Activated CD8-positive, alpha-beta T cell treated with anti-CD3 and anti-CD28 coated beads for 36 hours (primary cell): Measurements from ENCODE around the gene TMEM203. TPM values are rescaled to one million over a fixed set of nuclear protein-coding genes. Genes with fewer than 3 reads are reported as not detected.

Experiments used
- ATAC-seq: fragments of 200-7000 bp; cut with Tn5 transposase; one replicate; pipeline ENCODE4 v1.10.0; 2021; ENCODE audit warnings: mild to moderate bottlenecking, moderate library complexity
- CTCF ChIA-PET: fragments of 350-600 bp; sonication (Branson Sonifier 250); formaldehyde crosslinking; loops from one replicate; lab custom pipeline; 2021; ENCODE audit warnings: antibody characterized with exemption; lab: Charles Lee
- POLR2A ChIA-PET: fragments of 350-600 bp; sonication (Branson Sonifier 250); formaldehyde crosslinking; loops from one replicate; lab custom pipeline; 2021; ENCODE audit warnings: antibody characterized with exemption; lab: Charles Lee
- DNase-seq: peaks from one replicate; pipeline ENCODE4 v3.0.0-alpha.2; 2020
- H3K27ac Mint-ChIP-seq: one replicate; pipeline ENCODE4 v1.8.0; 2021; ENCODE audit warnings: mild to moderate bottlenecking, mixed read lengths
- H3K27me3 Mint-ChIP-seq: one replicate; pipeline ENCODE4 v1.8.0; 2021; ENCODE audit warnings: mixed read lengths
- H3K36me3 Mint-ChIP-seq: one replicate; pipeline ENCODE4 v1.8.0; 2021; ENCODE audit warnings: low read depth, mixed read lengths
- H3K4me1 Mint-ChIP-seq: one replicate; pipeline ENCODE4 v1.8.0; 2021; ENCODE audit warnings: low read depth, mixed read lengths
- H3K4me3 Mint-ChIP-seq: one replicate; pipeline ENCODE4 v1.8.0; 2021; ENCODE audit warnings: mild to moderate bottlenecking, moderate library complexity, mixed read lengths
- H3K9me3 Mint-ChIP-seq: one replicate; pipeline ENCODE4 v1.8.0; 2021; ENCODE audit warnings: mixed read lengths
- CTCF ChIP-seq: fragments of 200-600 bp; IDR thresholded peaks from one replicate; pipeline ENCODE4 v1.8.0; 2022; ENCODE audit warnings: antibody characterized with exemption, mild to moderate bottlenecking
- intact Hi-C: fragments of 100-400 bp; cut with micrococcal nuclease; formaldehyde crosslinking; loops from one replicate; pipeline ENCODE4 v1.10.0; 2022
- total RNA-seq, 2 experiments: library from RNA; stranded (reverse); gene quantifications; one replicate each; pipeline ENCODE4 v1.2.3, GENCODE V29; 2021

The TMEM203 gene
- total RNA-seq, 2 experiments from 2014 or later, result 29.4 to 29.9 TPM

DNA sequence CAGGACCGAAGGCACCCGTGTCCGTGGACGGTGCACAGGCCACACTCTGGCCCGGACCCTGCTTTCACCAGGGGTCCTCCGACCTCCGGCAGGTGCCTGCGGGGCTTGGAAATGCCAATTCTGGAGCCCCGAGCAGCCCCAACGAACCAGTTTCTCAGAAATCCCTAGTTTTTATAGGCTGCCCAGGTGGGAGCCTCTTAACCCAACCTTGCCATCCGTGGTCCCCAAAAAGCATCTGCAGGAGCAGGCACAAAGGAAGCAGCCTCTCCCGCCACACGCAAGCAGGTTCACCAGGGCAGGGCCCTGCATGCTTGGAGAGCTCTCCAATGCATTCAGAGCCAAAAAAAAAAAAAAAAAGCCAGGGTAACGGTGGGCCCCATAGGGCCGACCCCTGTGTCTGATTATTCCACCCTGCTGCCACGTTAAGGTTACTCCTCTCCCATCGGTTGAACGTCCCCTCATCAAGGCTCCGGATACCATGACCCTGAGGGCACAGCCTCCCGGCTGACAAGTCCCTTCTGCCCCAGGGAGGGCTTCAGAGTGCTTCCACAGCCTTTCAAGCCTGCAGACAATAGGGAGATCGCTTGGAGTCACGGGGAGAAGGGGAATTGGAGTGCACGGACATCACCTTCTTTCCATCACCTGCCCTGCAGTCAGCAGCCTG lies 4.1 kb downstream of the TMEM203 start:
- no peak for ATAC-seq
- ChIA-PET POLR2A (interaction anchor here (0.9 to 1.6 kb wide), 4 partner anchors 9 to 35 kb away, joined by 3 to 6 read pairs (median 3); partner anchors contain the start of genes ANAPC2 and SSNA1), CTCF (interaction anchor here (0.8 to 1.5 kb wide), 6 partner anchors 8 to 74 kb away, joined by 3 to 8 read pairs (median 4); partner anchors contain the start of genes ANAPC2 and SSNA1)
- Mint-ChIP-seq H3K9me3 (no peaks in the 10 kb centered on the region), H3K4me3 (peak overlapping the region; percentile 82), H3K36me3 (no peaks in the 10 kb centered on the region), H3K27ac (peak overlapping the region; percentile 77), H3K4me1 (peaks cover 22% of the 10 kb centered on the region), H3K27me3 (no peaks in the 10 kb centered on the region)
- intact Hi-C loops, result no loop called here
- DNase-seq, result no peak
- no peak for TF ChIP-seq CTCF

GRCh38 chr9:137200311-137201204 lies 4.9 kb downstream of the TMEM203 start, which contains the start of gene TPRN:
Gene TPRN, minus strand, starts transcription at chr9:137200741. Its CDS starts 30 bp downstream, at chr9:137200711.
- CTCF ChIA-PET, result interaction anchor here (0.5 to 1.3 kb wide), 9 partner anchors 9 to 165 kb away, joined by 3 to 8 read pairs (median 3); partner anchors contain the start of gene SSNA1
- intact Hi-C loops, result no loop called here
- no peaks in the 10 kb centered on the region for H3K36me3 Mint-ChIP-seq
- POLR2A ChIA-PET, result interaction anchor here (0.6 to 1.1 kb wide), 4 partner anchors 8 to 36 kb away, joined by 3 read pairs; partner anchors contain the start of genes ANAPC2 and SSNA1
- no peaks in the 10 kb centered on the region for H3K9me3 Mint-ChIP-seq
- peak within 1 kb of the TSS; percentile 82 for H3K4me3 Mint-ChIP-seq
- peaks cover 22% of the 10 kb centered on the region for H3K4me1 Mint-ChIP-seq
- H3K27me3 Mint-ChIP-seq, result no peaks in the 10 kb centered on the region
- TF ChIP-seq CTCF, result no peak
- DNase-seq (peak; percentile 99), ATAC-seq (peak; percentile 98)
- H3K27ac Mint-ChIP-seq, result peak within 1 kb of the TSS; percentile 77

DNA sequence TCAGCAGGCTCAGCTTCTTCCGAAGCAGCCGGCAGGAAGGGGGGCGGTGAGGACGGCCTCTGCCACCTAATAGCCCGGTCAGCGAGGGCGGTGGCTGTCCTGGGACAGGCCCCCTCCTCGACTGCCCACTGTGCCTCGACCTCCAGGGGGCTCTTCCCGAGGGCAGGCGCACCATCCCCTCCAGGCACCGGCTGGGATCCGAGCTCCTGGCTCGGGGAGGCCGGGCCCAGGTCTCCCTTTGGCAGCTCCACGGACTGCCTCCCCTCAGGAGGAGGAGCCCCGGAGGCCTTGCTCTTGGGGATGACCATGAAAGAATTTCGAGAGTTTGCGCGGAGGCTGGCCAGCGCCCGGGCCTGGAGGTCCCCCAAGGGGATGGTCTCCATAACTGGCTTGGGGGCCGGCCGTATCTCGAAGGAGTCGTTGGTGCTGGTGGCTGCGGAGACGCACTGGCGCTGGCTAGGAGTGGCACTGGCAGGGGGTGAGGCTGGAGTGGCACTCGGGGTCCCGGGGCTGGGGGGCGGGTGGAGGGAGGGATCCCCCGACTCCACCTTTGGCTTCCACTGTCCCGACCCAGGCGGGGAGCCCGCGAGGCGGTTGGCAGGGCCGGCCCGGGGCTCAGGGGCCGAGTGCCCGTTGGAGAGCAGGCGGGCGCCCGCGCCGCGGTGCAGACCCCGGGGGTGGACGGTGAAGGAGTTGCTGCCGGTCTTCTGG lies 5.9 kb downstream of the TMEM203 start:
- intact Hi-C loops, result no loop called here
- ChIA-PET POLR2A (interaction anchor here (1.1 to 2.0 kb wide), 2 partner anchors 11 to 19 kb away, joined by 4 to 9 read pairs; partner anchors contain the start of genes ANAPC2 and SSNA1), CTCF (interaction anchor here (1.6 kb wide), 1 partner anchor 23 kb away, joined by 4 read pairs; no protein-coding TSS in a partner anchor)
- Mint-ChIP-seq H3K4me1 (peaks cover 22% of the 10 kb centered on the region), H3K9me3 (no peaks in the 10 kb centered on the region), H3K27me3 (no peaks in the 10 kb centered on the region), H3K27ac (peak overlapping the region; percentile 20), H3K4me3 (peak overlapping the region; percentile 70), H3K36me3 (no peaks in the 10 kb centered on the region)
- ATAC-seq (no peak), DNase-seq (no peak)
- TF ChIP-seq CTCF, result peak; percentile 17

DNA sequence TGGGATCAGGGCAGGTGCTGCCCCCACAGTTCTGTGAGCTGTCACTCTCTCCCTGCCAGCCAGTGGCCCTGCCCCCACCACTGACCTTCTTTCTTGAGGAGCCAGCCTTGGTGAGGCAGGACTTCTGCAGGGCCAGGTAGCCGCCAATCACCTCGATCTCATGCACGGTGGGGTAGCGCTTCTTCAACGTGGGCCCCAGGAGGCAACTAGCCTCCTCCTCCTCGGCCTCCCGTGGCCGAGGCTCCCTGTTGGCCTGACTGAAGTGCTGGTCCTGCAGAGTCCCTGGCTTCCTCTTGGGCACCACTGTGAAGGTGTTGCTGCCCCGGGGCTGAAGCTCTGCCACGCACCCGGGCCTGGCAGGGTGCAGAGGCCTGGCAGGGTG lies 6.6 kb downstream of the TMEM203 start:
- no peaks in the 10 kb centered on the region for H3K27me3 Mint-ChIP-seq

More for the DNA sequence above, 6.6 kb downstream of the TMEM203 start:
- ATAC-seq, result no peak
- peaks cover 17% of the 10 kb centered on the region for H3K4me1 Mint-ChIP-seq
- DNase-seq, result no peak
- H3K36me3 Mint-ChIP-seq, result no peaks in the 10 kb centered on the region
- intact Hi-C loops, result no loop called here
- no peak for TF ChIP-seq CTCF
- no peak overlapping the region for H3K27ac Mint-ChIP-seq
- CTCF ChIA-PET, result interaction anchor here (1.6 to 1.9 kb wide), 2 partner anchors 10 to 22 kb away, joined by 4 to 7 read pairs; partner anchors contain the start of gene SSNA1
- POLR2A ChIA-PET, result interaction anchor here (1.1 to 2.0 kb wide), 2 partner anchors 10 to 18 kb away, joined by 4 to 9 read pairs; partner anchors contain the start of genes ANAPC2 and SSNA1
- H3K9me3 Mint-ChIP-seq, result no peaks in the 10 kb centered on the region
- H3K4me3 Mint-ChIP-seq, result peak overlapping the region; percentile 50
